Mucosa of rectum (tissue), 2 donors: ENCODE data around the gene PSMC3IP.

Experiments
- H3K27ac ChIP-seq, 2 donors: one replicate each; pipeline ENCODE4 v1.7.0; 2013; ENCODE audit warnings: inconsistent platforms in 2 of 2, low read depth in 2 of 2, low read length in 2 of 2
- H3K27me3 ChIP-seq, 2 donors: one replicate each; pipeline ENCODE4 v1.7.0; 2013; ENCODE audit warnings: low read length in 2 of 2; ENCODE audit not compliant: control insufficient read depth in 2 of 2, insufficient read depth in 2 of 2
- H3K36me3 ChIP-seq, 2 donors: one replicate each; pipeline ENCODE4 v1.7.0; 2013; ENCODE audit warnings: low read length in 2 of 2; ENCODE audit not compliant: control insufficient read depth in 2 of 2, insufficient read depth in 2 of 2
- H3K4me1 ChIP-seq, 2 donors: one replicate each; pipeline ENCODE4 v1.7.0; 2013; ENCODE audit warnings: low read length in 2 of 2, mild to moderate bottlenecking in 1 of 2; ENCODE audit not compliant: control insufficient read depth in 2 of 2, insufficient read depth in 2 of 2
- H3K4me3 ChIP-seq, 2 donors: one replicate each; pipeline ENCODE4 v1.7.0; 2013; ENCODE audit warnings: low read length in 2 of 2
- H3K9ac ChIP-seq, 2 donors: one replicate each; pipeline ENCODE4 v1.7.0; 2013; ENCODE audit warnings: low read length in 2 of 2, low read depth in 1 of 2, mild to moderate bottlenecking in 1 of 2
- H3K9me3 ChIP-seq, 2 donors: one replicate each; pipeline ENCODE4 v1.7.0; 2013; ENCODE audit warnings: low read length in 2 of 2; ENCODE audit not compliant: control insufficient read depth in 2 of 2
- donor health status: healthy.
- donor health status: Normal muscosa, but diverticular disease.

PSMC3IP gene

GRCh38 chr17:42586514-42587230 lies 9.1 kb upstream of the PSMC3IP start:
- H3K27ac ChIP-seq: no peak overlapping the region
- H3K36me3 ChIP-seq: peaks cover 62 to 87% of the 10 kb centered on the region in 2 donors
- H3K4me3 ChIP-seq: no peak overlapping the region
- peaks cover 0 to 5% of the 10 kb centered on the region in 2 donors for H3K4me1 ChIP-seq
- H3K27me3 ChIP-seq: no peaks in the 10 kb centered on the region
- no peak overlapping the region for H3K9ac ChIP-seq
- no peaks in the 10 kb centered on the region for H3K9me3 ChIP-seq

- H3K27me3 ChIP-seq: no peaks in the 10 kb centered on the region
- H3K4me1 ChIP-seq: peaks cover 0 to 5% of the 10 kb centered on the region in 2 donors
- no peaks in the 10 kb centered on the region for H3K9me3 ChIP-seq
- H3K36me3 ChIP-seq: peaks cover 59 to 82% of the 10 kb centered on the region in 2 donors
- no peak overlapping the region for H3K4me3 ChIP-seq
- no peak overlapping the region for H3K9ac ChIP-seq
- no peak overlapping the region for H3K27ac ChIP-seq
Measured at GRCh38 chr17:42585353-42585752, 7.8 kb upstream of the PSMC3IP start.

GRCh38 chr17:42584880-42585279 lies 7.4 kb upstream of the PSMC3IP start:
- H3K9ac ChIP-seq: no peak overlapping the region

GRCh38 chr17:42581744-42582270 lies 4.3 kb upstream of the PSMC3IP start:
- Histone ChIP-seq H3K4me3 (no peak overlapping the region), H3K36me3 (peaks cover 53 to 57% of the 10 kb centered on the region in 2 donors), H3K9me3 (no peaks in the 10 kb centered on the region), H3K27me3 (no peaks in the 10 kb centered on the region), H3K9ac (no peak overlapping the region), H3K27ac (no peak overlapping the region), H3K4me1 (peaks cover 13 to 16% of the 10 kb centered on the region in 2 donors)

More at GRCh38 chr17:42584880-42585279, 7.4 kb upstream of the PSMC3IP start:
- peaks cover 3 to 5% of the 10 kb centered on the region in 2 donors for H3K4me1 ChIP-seq
- H3K4me3 ChIP-seq: no peak overlapping the region
- H3K27ac ChIP-seq: no peak overlapping the region
- no peaks in the 10 kb centered on the region for H3K9me3 ChIP-seq
- peaks cover 63 to 80% of the 10 kb centered on the region in 2 donors for H3K36me3 ChIP-seq
- no peaks in the 10 kb centered on the region for H3K27me3 ChIP-seq

- Histone ChIP-seq H3K27ac (no peak overlapping the region), H3K4me3 (no peak overlapping the region), H3K9me3 (no peaks in the 10 kb centered on the region), H3K27me3 (no peaks in the 10 kb centered on the region), H3K36me3 (peaks cover 35 to 43% of the 10 kb centered on the region in 2 donors), H3K4me1 (peaks cover 14 to 19% of the 10 kb centered on the region in 2 donors), H3K9ac (no peak overlapping the region)
Measured at GRCh38 chr17:42579794-42580551, 2.4 kb upstream of the PSMC3IP start.

- H3K9me3 ChIP-seq: no peaks in the 10 kb centered on the region
- peak overlapping the region; percentile 83 to 97 for H3K4me3 ChIP-seq
- H3K9ac ChIP-seq: peak overlapping the region; percentile 80 to 94
- H3K27me3 ChIP-seq: no peaks in the 10 kb centered on the region
- peaks cover 40 to 41% of the 10 kb centered on the region in 2 donors for H3K36me3 ChIP-seq
- peak overlapping the region; percentile 87 to 93 for H3K27ac ChIP-seq
- peaks cover 14 to 19% of the 10 kb centered on the region in 2 donors for H3K4me1 ChIP-seq
Measured at GRCh38 chr17:42578282-42578869, 847 bp upstream of the PSMC3IP start.

GRCh38 chr17:42577140-42577531 lies 393 bp downstream of the PSMC3IP start:
- peaks cover 38 to 41% of the 10 kb centered on the region in 2 donors for H3K36me3 ChIP-seq
- no peaks in the 10 kb centered on the region for H3K9me3 ChIP-seq
- peak overlapping the region in 1 of 2 donors; percentile 38 for H3K27ac ChIP-seq
- peaks cover 14 to 19% of the 10 kb centered on the region in 2 donors for H3K4me1 ChIP-seq
- peak overlapping the region; percentile 58 to 80 for H3K9ac ChIP-seq
- no peaks in the 10 kb centered on the region for H3K27me3 ChIP-seq
- peak overlapping the region; percentile 83 to 97 for H3K4me3 ChIP-seq

GRCh38 chr17:42574463-42574862 lies 3.1 kb downstream of the PSMC3IP start:
- Histone ChIP-seq H3K9me3 (no peaks in the 10 kb centered on the region), H3K36me3 (peaks cover 40 to 52% of the 10 kb centered on the region in 2 donors), H3K4me1 (peaks cover 14 to 15% of the 10 kb centered on the region in 2 donors), H3K27ac (no peak overlapping the region), H3K4me3 (no peak overlapping the region), H3K9ac (no peak overlapping the region), H3K27me3 (no peaks in the 10 kb centered on the region)

GRCh38 chr17:42573095-42573494 lies 4.4 kb downstream of the PSMC3IP start:
- Histone ChIP-seq H3K9me3 (no peaks in the 10 kb centered on the region), H3K27me3 (no peaks in the 10 kb centered on the region), H3K27ac (no peak overlapping the region), H3K4me1 (peaks cover 15% of the 10 kb centered on the region in 2 donors), H3K9ac (no peak overlapping the region), H3K4me3 (no peak overlapping the region), H3K36me3 (peaks cover 53 to 63% of the 10 kb centered on the region in 2 donors)
